ENCODE results near the gene VPS50.

GRCh38 chr7:93320887-93321286 lies 88.7 kb downstream of the VPS50 start:
- TF ChIP-seq POLR2A (IDR thresholded peaks at IDR 0.05) = no peak
- no peak for TF ChIP-seq CTCF (IDR thresholded peaks at IDR 0.05)

All from breast epithelium (tissue), 3 donors.